NCI-H345 (cell line): ENCODE data around the gene ZNF862.

ENCODE experiments used
- DNase-seq: peaks from one replicate; lab custom pipeline; 2025; lab: John Stamatoyannopoulos, UW

ZNF862 gene

GRCh38 chr7:149866139-149866778, 28.1 kb downstream of the ZNF862 start:
- DNase-seq = no peak

GRCh38 chr7:149866779-149867447, 28.7 kb downstream of the ZNF862 start:
- DNase-seq = no peak

- no peak for DNase-seq
These were observed 29.8 kb downstream of the ZNF862 start for GRCh38 chr7:149867762-149868622.

GRCh38 chr7:149868623-149869290, 30.6 kb downstream of the ZNF862 start:
- DNase-seq = no peak

- no peak for DNase-seq
These were observed 31.1 kb downstream of the ZNF862 start for GRCh38 chr7:149869291-149869650.

- no peak for DNase-seq
These were observed 31.7 kb downstream of the ZNF862 start for GRCh38 chr7:149869867-149870266.

- DNase-seq = no peak
These were observed 32.1 kb downstream of the ZNF862 start for GRCh38 chr7:149870274-149870673.

- DNase-seq = no peak
These were observed 32.7 kb downstream of the ZNF862 start for GRCh38 chr7:149870701-149871483.

GRCh38 chr7:149871576-149871975, 33.4 kb downstream of the ZNF862 start:
- no peak for DNase-seq

- peak; percentile 60 for DNase-seq
These were observed 34.4 kb downstream of the ZNF862 start for GRCh38 chr7:149872419-149873073.

GRCh38 chr7:149873074-149873969, 35.1 kb downstream of the ZNF862 start, which contains the start of gene ATP6V0E2:
ATP6V0E2 (plus strand) TSS chr7:149873969; CDS start chr7:149874066, 97 bp downstream.
- peak; percentile 96 for DNase-seq

- peak; percentile 49 for DNase-seq
These were observed 35.9 kb downstream of the ZNF862 start for GRCh38 chr7:149873970-149874643.

GRCh38 chr7:149874644-149875028, 36.5 kb downstream of the ZNF862 start:
- no peak for DNase-seq

- no peak for DNase-seq
These were observed 37.2 kb downstream of the ZNF862 start for GRCh38 chr7:149875396-149875795.

GRCh38 chr7:149877890-149878522, 39.8 kb downstream of the ZNF862 start:
- DNase-seq = no peak

- no peak for DNase-seq
These were observed 40.3 kb downstream of the ZNF862 start for GRCh38 chr7:149878523-149878921.

GRCh38 chr7:149879271-149879743, 41.1 kb downstream of the ZNF862 start:
- DNase-seq = no peak

- peak; percentile 54 for DNase-seq
These were observed 41.8 kb downstream of the ZNF862 start for GRCh38 chr7:149879766-149880637.
